NCI-H2107 (cell line): Measurements from ENCODE around the gene HOOK1.
A peak's percentile ranks its signal among the peaks of the same experiment; 100 is the strongest.
"Not testable (repeated sequence)": the region's sequence is repeated elsewhere in the genome, so short reads cannot be mapped to it uniquely, and the experiment has no call there.

Source experiments
- DNase-seq: peaks from one replicate; lab custom pipeline; 2025; lab: John Stamatoyannopoulos, UW

Gene HOOK1

GRCh38 chr1:59819566-59820438 lies 5.1 kb downstream of the HOOK1 start:
- DNase-seq = no peak

- DNase-seq = no peak
Observed at GRCh38 chr1:59827055-59827643, 12.4 kb downstream of the HOOK1 start.

- no peak for DNase-seq
Observed at GRCh38 chr1:59828160-59828559, 13.4 kb downstream of the HOOK1 start.

GRCh38 chr1:59831529-59831928 lies 16.8 kb downstream of the HOOK1 start:
- no peak for DNase-seq

- DNase-seq = no peak
Observed at GRCh38 chr1:59833022-59833421, 18.3 kb downstream of the HOOK1 start.

- DNase-seq = no peak
Observed at GRCh38 chr1:59833991-59834390, 19.2 kb downstream of the HOOK1 start.

- DNase-seq = not testable (repeated sequence)
Observed at GRCh38 chr1:59837857-59838256, 23.1 kb downstream of the HOOK1 start.

GRCh38 chr1:59845091-59845490 lies 30.3 kb downstream of the HOOK1 start:
- DNase-seq = no peak

GRCh38 chr1:59846209-59846894 lies 31.6 kb downstream of the HOOK1 start:
- DNase-seq = no peak

GRCh38 chr1:59846895-59847282 lies 32.1 kb downstream of the HOOK1 start:
- no peak for DNase-seq

GRCh38 chr1:59852117-59852516 lies 37.4 kb downstream of the HOOK1 start:
- DNase-seq = no peak

- DNase-seq = not testable (repeated sequence)
Observed at GRCh38 chr1:59855297-59855696, 40.5 kb downstream of the HOOK1 start.

- DNase-seq = no peak
Observed at GRCh38 chr1:59856725-59857338, 42.1 kb downstream of the HOOK1 start.

- no peak for DNase-seq
Observed at GRCh38 chr1:59857679-59858354, 43.1 kb downstream of the HOOK1 start.

- DNase-seq = no peak
Observed at GRCh38 chr1:59866462-59866861, 51.7 kb downstream of the HOOK1 start.

GRCh38 chr1:59871746-59872145 lies 57.0 kb downstream of the HOOK1 start:
- no peak for DNase-seq

GRCh38 chr1:59877108-59877682 lies 62.4 kb downstream of the HOOK1 start:
- DNase-seq = no peak

- no peak for DNase-seq
Observed at GRCh38 chr1:59878370-59878769, 63.6 kb downstream of the HOOK1 start.

GRCh38 chr1:59879574-59879973 lies 64.8 kb downstream of the HOOK1 start:
- peak; percentile 45 for DNase-seq

GRCh38 chr1:59879996-59880505 lies 65.3 kb downstream of the HOOK1 start:
- no peak for DNase-seq

GRCh38 chr1:59880735-59881134 lies 66.0 kb downstream of the HOOK1 start:
- no peak for DNase-seq
